Activated CD8-positive, alpha-beta T cell treated with anti-CD3 and anti-CD28 coated beads, Interleukin-2, amount 10 ng/mL, durations not matched to agents 7 days and 5 days (primary cell): ENCODE results near the gene PBX4. TPM values are rescaled to one million over a fixed set of nuclear protein-coding genes. Genes with fewer than 3 reads are reported as not detected.

Source experiments
- ATAC-seq: fragments of 150-1000 bp; cut with Tn5 transposase; one replicate; pipeline ENCODE4 v1.10.0; 2021; ENCODE audit warnings: moderate library complexity
- CTCF ChIA-PET: fragments of 350-600 bp; sonication (Branson Sonifier 250); formaldehyde crosslinking; loops from one replicate; lab custom pipeline; 2021; ENCODE audit warnings: antibody characterized with exemption; lab: Charles Lee
- POLR2A ChIA-PET: fragments of 350-600 bp; sonication (Branson Sonifier 250); formaldehyde crosslinking; loops from one replicate; lab custom pipeline; 2021; ENCODE audit warnings: antibody characterized with exemption; lab: Charles Lee
- DNase-seq: peaks from one replicate; pipeline ENCODE4 v3.0.0-alpha.2; 2020
- H3K27ac Mint-ChIP-seq: one replicate; pipeline ENCODE4 v1.8.0; 2021; ENCODE audit warnings: mild to moderate bottlenecking, mixed read lengths
- H3K27me3 Mint-ChIP-seq: one replicate; pipeline ENCODE4 v1.8.0; 2021; ENCODE audit warnings: low read depth, mixed read lengths
- H3K36me3 Mint-ChIP-seq: one replicate; pipeline ENCODE4 v1.8.0; 2021; ENCODE audit warnings: low read depth, mixed read lengths
- H3K4me1 Mint-ChIP-seq: one replicate; pipeline ENCODE4 v1.8.0; 2021; ENCODE audit warnings: low read depth, mixed read lengths
- H3K4me3 Mint-ChIP-seq: one replicate; pipeline ENCODE4 v1.8.0; 2021; ENCODE audit warnings: mild to moderate bottlenecking, mixed read lengths
- H3K9me3 Mint-ChIP-seq: one replicate; pipeline ENCODE4 v1.8.0; 2022; ENCODE audit warnings: mixed read lengths; ENCODE audit not compliant: insufficient read depth
- total RNA-seq, 2 experiments: library from RNA; stranded (reverse); gene quantifications; one replicate each; pipeline ENCODE4 v1.2.3, GENCODE V29; 2021

PBX4 gene
- total RNA-seq, 2 experiments from 2014 or later: 33.8 to 34.1 TPM

GRCh38 chr19:19656451-19657396, 38.2 kb upstream of the PBX4 start:
- Mint-ChIP-seq H3K27ac (no peak overlapping the region), H3K9me3 (no peaks in the 10 kb centered on the region), H3K27me3 (no peaks in the 10 kb centered on the region), H3K4me1 (peaks cover 9% of the 10 kb centered on the region), H3K4me3 (no peak overlapping the region), H3K36me3 (peaks cover 66% of the 10 kb centered on the region)
- DNase-seq (no peak), ATAC-seq (no peak)
- ChIA-PET CTCF (interaction anchor here (0.9 kb wide), 1 partner anchor 13 kb away, joined by 3 read pairs; no protein-coding TSS in a partner anchor), POLR2A (no interaction called here)

GRCh38 chr19:19655641-19656343, 37.3 kb upstream of the PBX4 start:
- ChIA-PET POLR2A (no interaction called here), CTCF (no interaction called here)
- DNase-seq (no peak), ATAC-seq (no peak)
- H3K27ac Mint-ChIP-seq: no peak overlapping the region
- H3K4me1 Mint-ChIP-seq: no peaks in the 10 kb centered on the region
- no peaks in the 10 kb centered on the region for H3K9me3 Mint-ChIP-seq
- no peaks in the 10 kb centered on the region for H3K27me3 Mint-ChIP-seq
- H3K4me3 Mint-ChIP-seq: no peak overlapping the region
- H3K36me3 Mint-ChIP-seq: peaks cover 63% of the 10 kb centered on the region

GRCh38 chr19:19655051-19655594, 36.6 kb upstream of the PBX4 start:
- ChIA-PET CTCF (no interaction called here), POLR2A (no interaction called here)
- peak overlapping the region; percentile 28 for H3K27ac Mint-ChIP-seq
- no peaks in the 10 kb centered on the region for H3K4me1 Mint-ChIP-seq
- no peaks in the 10 kb centered on the region for H3K27me3 Mint-ChIP-seq
- peaks cover 66% of the 10 kb centered on the region for H3K36me3 Mint-ChIP-seq
- no peak for ATAC-seq
- no peak for DNase-seq
- H3K4me3 Mint-ChIP-seq: no peak overlapping the region
- no peaks in the 10 kb centered on the region for H3K9me3 Mint-ChIP-seq

GRCh38 chr19:19654441-19654840, 36.0 kb upstream of the PBX4 start:
- no peak overlapping the region for H3K4me3 Mint-ChIP-seq
- POLR2A ChIA-PET: no interaction called here
- H3K9me3 Mint-ChIP-seq: no peaks in the 10 kb centered on the region
- CTCF ChIA-PET: no interaction called here
- H3K27me3 Mint-ChIP-seq: no peaks in the 10 kb centered on the region
- no peaks in the 10 kb centered on the region for H3K4me1 Mint-ChIP-seq
- peaks cover 67% of the 10 kb centered on the region for H3K36me3 Mint-ChIP-seq
- ATAC-seq (no peak), DNase-seq (no peak)
- H3K27ac Mint-ChIP-seq: no peak overlapping the region

- POLR2A ChIA-PET: interaction anchor here (0.7 to 0.8 kb wide), 2 partner anchors 9 to 14 kb away, joined by 3 to 5 read pairs; no protein-coding TSS in a partner anchor
- no peak overlapping the region for H3K4me3 Mint-ChIP-seq
- DNase-seq: no peak
- H3K27ac Mint-ChIP-seq: no peak overlapping the region
- CTCF ChIA-PET: no interaction called here
- no peaks in the 10 kb centered on the region for H3K9me3 Mint-ChIP-seq
- ATAC-seq: no peak
- no peaks in the 10 kb centered on the region for H3K27me3 Mint-ChIP-seq
- H3K36me3 Mint-ChIP-seq: peaks cover 68% of the 10 kb centered on the region
- H3K4me1 Mint-ChIP-seq: no peaks in the 10 kb centered on the region
Observed at GRCh38 chr19:19653597-19654147, 35.2 kb upstream of the PBX4 start.

GRCh38 chr19:19652482-19653295, 34.2 kb upstream of the PBX4 start:
- Mint-ChIP-seq H3K4me3 (no peak overlapping the region), H3K36me3 (peaks cover 65% of the 10 kb centered on the region), H3K4me1 (no peaks in the 10 kb centered on the region), H3K9me3 (no peaks in the 10 kb centered on the region), H3K27me3 (no peaks in the 10 kb centered on the region), H3K27ac (peak overlapping the region; percentile 21)
- ChIA-PET CTCF (interaction anchor here (1.6 kb wide), 1 partner anchor 121 kb away, joined by 7 read pairs; no protein-coding TSS in a partner anchor), POLR2A (interaction anchor here (0.7 to 2.8 kb wide), 3 partner anchors 9 to 13 kb away, joined by 3 to 19 read pairs (median 3); partner anchors contain the start of genes ATP13A1 and GMIP)
- ATAC-seq: no peak
- no peak for DNase-seq

- peaks cover 58% of the 10 kb centered on the region for H3K36me3 Mint-ChIP-seq
- no peaks in the 10 kb centered on the region for H3K9me3 Mint-ChIP-seq
- no peaks in the 10 kb centered on the region for H3K27me3 Mint-ChIP-seq
- CTCF ChIA-PET: interaction anchor here (1.0 to 1.6 kb wide), 2 partner anchors 73 to 119 kb away, joined by 3 to 7 read pairs; no protein-coding TSS in a partner anchor
- POLR2A ChIA-PET: interaction anchor here (1.3 to 2.8 kb wide), 3 partner anchors 11 to 22 kb away, joined by 3 to 19 read pairs (median 5); partner anchors contain the start of gene ATP13A1
- H3K4me3 Mint-ChIP-seq: no peak overlapping the region
- ATAC-seq: no peak
- no peak for DNase-seq
- H3K27ac Mint-ChIP-seq: no peak overlapping the region
- no peaks in the 10 kb centered on the region for H3K4me1 Mint-ChIP-seq
Observed at GRCh38 chr19:19651076-19651475, 32.6 kb upstream of the PBX4 start.

- Mint-ChIP-seq H3K27me3 (no peaks in the 10 kb centered on the region), H3K36me3 (peaks cover 57% of the 10 kb centered on the region), H3K4me1 (no peaks in the 10 kb centered on the region), H3K4me3 (no peak overlapping the region), H3K27ac (no peak overlapping the region), H3K9me3 (no peaks in the 10 kb centered on the region)
- CTCF ChIA-PET: interaction anchor here (1.0 to 1.9 kb wide), 2 partner anchors 72 to 118 kb away, joined by 3 to 8 read pairs; no protein-coding TSS in a partner anchor
- DNase-seq (no peak), ATAC-seq (no peak)
- POLR2A ChIA-PET: interaction anchor here (2.1 to 2.8 kb wide), 2 partner anchors 12 to 21 kb away, joined by 5 to 19 read pairs; partner anchors contain the start of gene ATP13A1
Observed at GRCh38 chr19:19650331-19650730, 31.8 kb upstream of the PBX4 start.

- ChIA-PET POLR2A (interaction anchor here (1.3 to 2.1 kb wide), 2 partner anchors 21 to 589 kb away, joined by 3 to 5 read pairs; no protein-coding TSS in a partner anchor), CTCF (interaction anchor here (1.9 kb wide), 1 partner anchor 118 kb away, joined by 8 read pairs; no protein-coding TSS in a partner anchor)
- no peak overlapping the region for H3K4me3 Mint-ChIP-seq
- no peaks in the 10 kb centered on the region for H3K27me3 Mint-ChIP-seq
- H3K27ac Mint-ChIP-seq: no peak overlapping the region
- peaks cover 56% of the 10 kb centered on the region for H3K36me3 Mint-ChIP-seq
- DNase-seq (no peak), ATAC-seq (peak; percentile 25)
- H3K4me1 Mint-ChIP-seq: no peaks in the 10 kb centered on the region
- no peaks in the 10 kb centered on the region for H3K9me3 Mint-ChIP-seq
Observed at GRCh38 chr19:19649580-19649995, 31.1 kb upstream of the PBX4 start.

GRCh38 chr19:19649155-19649554, 30.7 kb upstream of the PBX4 start:
- Mint-ChIP-seq H3K4me1 (no peaks in the 10 kb centered on the region), H3K27me3 (no peaks in the 10 kb centered on the region), H3K36me3 (peaks cover 57% of the 10 kb centered on the region), H3K4me3 (no peak overlapping the region), H3K27ac (peak overlapping the region; percentile 52), H3K9me3 (no peaks in the 10 kb centered on the region)
- ChIA-PET CTCF (interaction anchor here (1.9 kb wide), 1 partner anchor 117 kb away, joined by 8 read pairs; no protein-coding TSS in a partner anchor), POLR2A (interaction anchor here (1.3 kb wide), 1 partner anchor 589 kb away, joined by 3 read pairs; no protein-coding TSS in a partner anchor)
- DNase-seq (no peak), ATAC-seq (no peak)
